Activated CD4-positive, alpha-beta T cell treated with anti-CD3 and anti-CD28 coated beads, Interleukin-10, Interleukin-2, amounts not matched to agents 100 ng/mL and 50 ng/mL, durations not matched to agents 16 hours and 8 hours (primary cell): ENCODE data around the gene LPCAT4.
A peak's percentile ranks its signal among the peaks of the same experiment; 100 is the strongest.

ENCODE experiments used
- DNase-seq: peaks from one replicate; pipeline ENCODE4 v3.0.0-alpha.2; 2020

LPCAT4 gene

DNA sequence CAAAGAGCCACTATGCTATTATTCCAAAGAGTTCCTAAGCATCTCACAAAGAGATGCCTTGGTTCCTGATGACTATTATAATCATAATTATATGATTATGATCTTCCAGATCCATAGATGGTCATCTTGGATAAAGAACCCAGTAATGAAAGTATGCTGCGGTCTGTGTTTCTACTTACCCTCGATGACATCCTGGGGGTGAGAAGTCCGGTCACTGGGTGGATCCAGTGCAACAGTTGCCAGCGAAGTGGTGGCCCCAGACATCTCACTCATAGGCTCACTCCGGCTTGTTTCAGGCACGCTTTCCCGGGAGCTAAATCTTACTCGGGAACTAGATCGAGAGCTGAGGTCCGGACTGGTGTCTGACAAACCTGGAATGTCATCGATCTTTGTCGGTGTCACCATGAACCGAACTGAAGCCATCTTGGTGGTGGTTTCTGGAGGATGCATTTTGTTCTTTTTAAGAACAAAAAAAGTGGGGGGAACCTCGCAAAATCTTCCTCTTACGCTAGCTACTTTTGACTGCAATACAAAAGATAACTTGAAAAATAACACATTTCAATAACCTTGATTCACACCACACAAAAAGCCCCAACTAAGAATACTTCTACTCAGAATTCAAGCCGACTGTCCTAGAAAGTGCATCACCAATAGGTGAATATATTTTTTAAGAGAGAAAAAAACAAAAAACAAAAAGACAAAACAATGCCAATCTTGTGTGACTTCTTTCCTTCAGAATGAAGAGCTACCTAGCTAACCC lies 30.6 kb downstream of the LPCAT4 start:
- DNase-seq, result no peak

DNA sequence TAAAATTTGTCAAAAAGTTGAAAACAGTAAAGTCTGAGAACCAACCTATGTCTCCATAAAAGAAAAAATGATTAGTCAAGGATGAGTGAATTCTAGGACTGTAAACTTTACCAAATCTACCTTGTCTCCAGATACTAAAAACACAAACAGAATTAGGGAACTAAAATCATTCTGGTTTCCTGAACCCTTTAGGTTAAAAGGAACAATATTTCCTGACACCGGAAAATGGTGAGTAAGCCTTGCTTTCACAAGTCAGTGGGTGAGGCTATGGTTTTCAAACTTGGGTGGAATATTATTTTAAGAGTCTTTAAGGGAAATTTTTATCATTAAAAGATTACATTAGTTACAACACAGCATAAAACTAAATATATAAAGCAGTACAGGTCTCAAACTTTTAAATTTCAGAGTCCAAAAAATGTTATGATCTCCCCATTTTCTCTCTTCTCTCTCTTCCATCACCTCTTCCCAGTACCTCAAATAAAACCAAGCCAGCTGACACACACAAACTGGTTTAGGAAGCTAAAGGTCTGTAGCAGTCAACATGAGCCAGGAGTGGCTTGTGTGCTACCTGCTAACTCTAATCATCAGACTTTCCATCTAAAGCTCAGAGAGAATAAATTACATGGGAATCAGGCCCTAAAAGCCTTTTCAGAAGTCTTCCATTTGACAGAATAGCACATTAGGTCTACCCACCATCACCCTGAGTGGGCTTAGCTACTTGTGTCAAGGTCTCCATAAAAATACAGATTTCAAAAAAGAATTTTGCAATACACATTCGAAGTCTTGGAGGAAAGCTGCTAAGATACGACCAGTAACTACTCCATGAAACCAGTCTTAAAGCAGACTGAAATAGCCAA lies 31.6 kb downstream of the LPCAT4 start:
- peak; percentile 67 for DNase-seq

- DNase-seq, result no peak
Measured at GRCh38 chr15:34334672-34335071, 32.3 kb downstream of the LPCAT4 start.

GRCh38 chr15:34332553-34333120 lies 34.4 kb downstream of the LPCAT4 start:
- no peak for DNase-seq

DNA sequence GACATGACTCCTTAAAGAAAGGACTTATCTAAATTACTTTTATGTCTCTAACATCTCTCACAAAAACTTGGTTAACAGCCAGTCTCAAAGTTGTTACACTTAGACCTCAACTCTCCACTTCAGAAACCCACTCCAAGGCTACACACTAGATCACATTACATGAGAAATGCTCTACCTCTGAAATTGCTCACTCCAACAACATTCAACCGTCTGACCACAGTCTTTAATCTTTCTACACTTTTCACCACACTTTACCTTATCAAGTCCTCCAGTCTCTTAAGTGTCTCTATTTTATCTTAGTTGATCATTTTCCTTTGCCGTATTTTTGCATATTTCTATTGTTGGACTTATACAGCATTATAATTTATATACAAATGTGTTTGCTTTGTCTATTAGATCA lies 35.2 kb downstream of the LPCAT4 start:
- peak; percentile 63 for DNase-seq

DNA sequence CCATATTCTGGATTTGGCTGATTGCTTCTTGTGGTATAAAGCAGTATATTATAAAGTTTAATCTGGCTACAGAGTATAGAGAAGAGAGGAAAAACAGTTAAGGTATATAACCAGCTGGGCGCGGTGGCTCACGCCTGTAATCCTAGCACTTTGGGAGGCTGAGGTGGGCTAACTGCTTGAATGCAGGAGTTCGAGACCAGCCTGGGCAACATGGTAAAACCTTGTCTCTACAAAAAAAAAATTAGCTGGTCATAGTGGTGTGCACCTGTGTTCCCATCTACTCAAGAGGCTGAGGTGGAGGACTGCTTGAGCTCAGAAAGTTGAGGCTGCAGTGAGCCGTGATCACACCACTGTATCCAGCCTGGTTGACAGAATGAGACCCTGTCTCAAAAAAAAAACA lies 36.7 kb downstream of the LPCAT4 start:
- DNase-seq, result no peak

- DNase-seq, result no peak
Measured at GRCh38 chr15:34329006-34329405, 38.0 kb downstream of the LPCAT4 start.

DNA sequence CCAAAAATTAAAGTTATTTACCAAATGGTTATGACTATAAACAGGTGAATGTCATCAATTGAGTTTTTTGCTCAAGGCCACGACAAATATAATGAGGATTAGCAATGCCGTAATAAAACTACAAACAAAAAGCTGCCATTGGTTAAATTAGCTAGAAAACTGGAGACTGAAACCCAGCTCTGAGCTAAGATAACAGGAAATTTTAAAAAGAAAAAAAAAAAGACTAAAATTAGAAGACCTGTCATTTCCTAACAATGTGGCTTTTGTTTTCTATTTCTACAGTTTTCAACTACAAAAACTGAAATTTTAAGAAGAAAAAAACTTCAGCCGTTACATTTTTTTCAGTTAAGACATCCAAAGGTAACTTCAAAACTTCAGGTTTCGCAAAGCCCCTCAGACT lies 39.1 kb downstream of the LPCAT4 start:
- DNase-seq, result no peak

DNA sequence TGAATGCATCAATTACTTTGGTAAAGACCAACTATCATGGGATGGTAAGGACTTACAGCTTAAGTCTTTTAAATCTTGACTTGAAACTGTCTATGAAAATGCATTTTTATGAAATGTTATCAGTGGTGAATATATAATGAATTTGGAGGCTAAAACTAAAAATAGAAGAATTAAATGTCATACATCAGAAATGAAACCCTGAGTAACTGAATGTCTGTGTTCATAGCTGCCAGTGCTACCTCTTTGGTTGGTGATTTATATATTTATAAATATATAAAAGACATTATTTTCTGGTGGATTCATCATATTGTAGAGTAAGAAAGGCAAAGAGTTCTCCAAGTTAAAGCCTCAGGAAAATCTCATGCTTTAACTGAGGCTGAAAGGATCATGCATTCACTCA lies 41.6 kb downstream of the LPCAT4 start:
- no peak for DNase-seq

- DNase-seq, result no peak
Measured at GRCh38 chr15:34324933-34325332, 42.1 kb downstream of the LPCAT4 start.

- no peak for DNase-seq
Measured at GRCh38 chr15:34323217-34323616, 43.8 kb downstream of the LPCAT4 start.

DNA sequence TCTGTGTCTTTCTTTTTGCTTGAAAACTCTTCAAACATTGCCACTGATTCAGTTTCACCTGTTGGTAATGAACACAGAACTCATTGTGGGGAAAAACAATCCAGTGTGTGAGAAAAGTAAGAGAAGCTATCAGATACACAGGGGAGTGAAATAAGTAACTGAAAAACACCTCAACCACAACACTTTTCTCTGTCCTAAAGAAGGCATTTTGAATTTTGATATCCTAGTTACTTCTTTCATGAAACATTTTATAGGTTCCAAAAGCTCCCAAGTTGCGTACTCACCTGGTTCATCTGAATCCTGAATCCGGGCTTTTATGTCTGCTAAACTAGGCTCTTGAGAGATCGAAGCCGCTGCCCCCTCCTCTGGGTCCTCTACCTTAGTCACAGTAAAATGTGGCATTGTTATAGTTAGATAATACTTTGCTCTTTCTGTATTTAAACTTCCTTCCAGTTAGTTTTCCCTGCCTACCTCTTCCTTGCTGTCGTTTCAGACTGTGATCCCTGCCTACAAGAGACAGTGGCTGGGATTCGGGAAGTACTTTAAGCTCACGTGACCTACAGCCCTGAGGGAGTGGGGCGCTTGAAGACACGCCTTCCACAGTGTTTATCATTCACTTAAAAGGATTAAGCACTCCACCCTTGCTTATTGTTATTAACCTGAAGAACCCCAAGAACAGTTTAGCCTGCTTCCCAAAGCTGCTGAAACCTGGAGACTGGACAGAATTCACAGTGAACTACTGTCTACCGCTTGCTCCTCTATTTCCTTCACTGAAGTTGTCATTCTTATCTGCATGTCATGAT lies 48.5 kb downstream of the LPCAT4 start:
- peak; percentile 36 for DNase-seq

DNA sequence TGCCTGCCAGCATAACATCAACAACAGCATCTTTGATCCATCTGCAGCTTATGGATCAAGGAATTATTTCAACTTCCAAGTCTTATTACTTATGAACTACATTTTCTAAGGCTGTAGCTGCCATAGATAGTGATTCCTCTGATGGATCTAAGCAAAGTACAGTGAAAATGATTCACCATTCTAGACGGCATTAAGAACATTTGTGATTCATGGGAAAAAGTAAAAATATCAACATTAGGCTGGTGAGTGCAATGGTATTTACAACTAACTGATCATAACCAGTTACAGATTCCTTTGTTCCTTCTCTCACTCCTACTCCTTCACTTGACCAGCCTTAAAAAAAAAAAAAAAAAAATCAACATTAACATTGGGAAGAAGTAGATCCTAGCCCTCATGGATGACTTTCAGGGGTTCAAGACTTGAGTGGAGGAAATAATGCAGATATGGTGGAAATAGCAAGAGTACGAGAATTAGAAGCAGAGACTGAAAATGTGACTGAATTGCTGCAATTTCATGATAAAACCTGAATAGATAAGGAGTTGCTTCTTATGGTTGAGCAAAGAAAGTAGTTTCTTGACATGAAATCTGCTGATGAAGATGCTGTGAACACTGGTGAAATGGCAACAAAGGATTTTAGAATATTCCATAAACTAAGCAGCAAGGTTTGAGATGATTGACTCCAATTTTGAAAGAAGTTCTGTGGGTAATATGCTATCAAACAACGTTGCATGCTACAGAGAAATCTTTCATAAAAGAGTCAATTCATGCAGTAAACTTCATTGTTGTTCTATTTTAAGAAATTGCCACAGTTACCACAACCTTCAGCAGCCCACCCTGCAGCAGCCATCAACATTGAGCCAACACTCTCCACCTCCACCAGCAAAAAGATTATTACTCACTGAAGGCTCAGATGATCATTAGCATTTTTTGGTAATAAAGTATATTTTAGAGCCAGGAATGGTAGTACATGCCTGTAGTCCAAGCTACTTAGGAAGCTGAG lies 52.2 kb downstream of the LPCAT4 start:
- no peak for DNase-seq

GRCh38 chr15:34311563-34311962 lies 55.4 kb downstream of the LPCAT4 start:
- DNase-seq, result no peak
